Muscle of arm (tissue), 12 donors: ENCODE results near the gene APLP2. TPM values are rescaled to one million over a fixed set of nuclear protein-coding genes. Genes with fewer than 3 reads are reported as not detected.

Experiments
- DNase-seq: peaks from one replicate; pipeline ENCODE4 v3.0.0-alpha.2; 2013
- polyA plus RNA-seq, 12 donors: library from polyadenylated mRNA; unstranded; fragments of 120-200 nt; gene quantifications; one replicate each; pipeline ENCODE4 v1.2.1, GENCODE V29; 2013; ENCODE audit not compliant: insufficient read length in 12 of 12

Gene APLP2
- polyA plus RNA-seq, 12 donors, result 122 to 365 (median 146) TPM

- DNase-seq, result peak; percentile 53
Observed at GRCh38 chr11:130144861-130145281, 75.2 kb downstream of the APLP2 start.

GRCh38 chr11:130145311-130145812 is 75.7 kb downstream of the APLP2 start:
- no peak for DNase-seq

- no peak for DNase-seq
Observed at GRCh38 chr11:130145975-130146776, 76.5 kb downstream of the APLP2 start.

GRCh38 chr11:130146796-130147195 is 77.1 kb downstream of the APLP2 start:
- DNase-seq, result no peak

GRCh38 chr11:130148796-130149326 is 79.2 kb downstream of the APLP2 start:
- no peak for DNase-seq

GRCh38 chr11:130150790-130151189 is 81.1 kb downstream of the APLP2 start:
- no peak for DNase-seq

- DNase-seq, result no peak
Observed at GRCh38 chr11:130151196-130151595, 81.5 kb downstream of the APLP2 start.

GRCh38 chr11:130156108-130157022 is 86.7 kb downstream of the APLP2 start:
- DNase-seq, result no peak

GRCh38 chr11:130157101-130157500 is 87.4 kb downstream of the APLP2 start:
- no peak for DNase-seq

- DNase-seq, result no peak
Observed at GRCh38 chr11:130157840-130158239, 88.1 kb downstream of the APLP2 start.

GRCh38 chr11:130159139-130159538 is 89.4 kb downstream of the APLP2 start:
- DNase-seq, result no peak

- no peak for DNase-seq
Observed at GRCh38 chr11:130159657-130160497, 90.2 kb downstream of the APLP2 start, which contains the start of gene ST14. TSS of gene ST14 (plus strand) at chr11:130159782. CDS start at chr11:130159980, 198 bp downstream.

GRCh38 chr11:130160498-130161155 is 90.9 kb downstream of the APLP2 start:
- no peak for DNase-seq

- no peak for DNase-seq
Observed at GRCh38 chr11:130161441-130162145, 91.9 kb downstream of the APLP2 start.

- DNase-seq, result no peak
Observed at GRCh38 chr11:130162733-130163132, 93.0 kb downstream of the APLP2 start.

GRCh38 chr11:130163346-130164220 is 93.9 kb downstream of the APLP2 start:
- no peak for DNase-seq

GRCh38 chr11:130164221-130164570 is 94.5 kb downstream of the APLP2 start:
- DNase-seq, result no peak

GRCh38 chr11:130165601-130166456 is 96.1 kb downstream of the APLP2 start:
- no peak for DNase-seq
